ENCODE data around the gene SIGLEC8.
"Not testable (repeated sequence)": the region's sequence is repeated elsewhere in the genome, so short reads cannot be mapped to it uniquely, and the experiment has no call there.

Gene SIGLEC8

GRCh38 chr19:51468545-51468920, 10.3 kb upstream of the SIGLEC8 start:
- no peak overlapping the region for H3K4me3 ChIP-seq (ENCODE audit: low read depth, low read length)
- TF ChIP-seq CTCF (IDR thresholded peaks at IDR 0.05; ENCODE audit: insufficient read depth, low read depth, low read length, missing control alignments), result no peak
- DNase-seq (ENCODE audit: low read depth), result no peak

GRCh38 chr19:51467864-51468544, 9.8 kb upstream of the SIGLEC8 start:
- no peak overlapping the region for H3K4me3 ChIP-seq (ENCODE audit: low read depth, low read length)
- no peak for TF ChIP-seq CTCF (IDR thresholded peaks at IDR 0.05; ENCODE audit: insufficient read depth, low read depth, low read length, missing control alignments)
- no peak for DNase-seq (ENCODE audit: low read depth)

- TF ChIP-seq CTCF (IDR thresholded peaks at IDR 0.05; ENCODE audit: insufficient read depth, low read depth, low read length, missing control alignments), result no peak
- no peak overlapping the region for H3K4me3 ChIP-seq (ENCODE audit: low read depth, low read length)
- no peak for DNase-seq (ENCODE audit: low read depth)
These were observed 8.5 kb upstream of the SIGLEC8 start for GRCh38 chr19:51466723-51467122.

GRCh38 chr19:51463976-51464581, 5.8 kb upstream of the SIGLEC8 start:
- H3K4me3 ChIP-seq (ENCODE audit: low read depth, low read length); DNase-seq (ENCODE audit: low read depth): not testable (repeated sequence)

GRCh38 chr19:51462681-51463080, 4.4 kb upstream of the SIGLEC8 start:
- no peak for TF ChIP-seq CTCF (IDR thresholded peaks at IDR 0.05; ENCODE audit: insufficient read depth, low read depth, low read length, missing control alignments)
- no peak overlapping the region for H3K4me3 ChIP-seq (ENCODE audit: low read depth, low read length)

GRCh38 chr19:51462276-51462675, 4.0 kb upstream of the SIGLEC8 start:
- no peak for TF ChIP-seq CTCF (IDR thresholded peaks at IDR 0.05; ENCODE audit: insufficient read depth, low read depth, low read length, missing control alignments)
- DNase-seq (ENCODE audit: low read depth), result no peak
- H3K4me3 ChIP-seq (ENCODE audit: low read depth, low read length), result no peak overlapping the region

More at GRCh38 chr19:51462681-51463080, 4.4 kb upstream of the SIGLEC8 start:
- no peak for DNase-seq (ENCODE audit: low read depth)

- no peak for DNase-seq (ENCODE audit: low read depth)
- no peak overlapping the region for H3K4me3 ChIP-seq (ENCODE audit: low read depth, low read length)
- TF ChIP-seq CTCF (IDR thresholded peaks at IDR 0.05; ENCODE audit: insufficient read depth, low read depth, low read length, missing control alignments), result no peak
These were observed 3.5 kb upstream of the SIGLEC8 start for GRCh38 chr19:51461723-51462161.
